HG03095 (cell line): ENCODE data around the gene GON4L.
"Not testable (repeated sequence)": the region's sequence is repeated elsewhere in the genome, so short reads cannot be mapped to it uniquely, and the experiment has no call there.

Experiments
- ATAC-seq: cut with Tn5 transposase; IDR thresholded peaks from one replicate; pipeline ENCODE4 v1.9.1; 2021; ENCODE audit warnings: moderate library complexity; ENCODE audit not compliant: unreplicated experiment

Gene GON4L

GRCh38 chr1:155759966-155760630, 96.9 kb downstream of the GON4L start:
- ATAC-seq, result no peak

GRCh38 chr1:155759017-155759416, 98.0 kb downstream of the GON4L start:
- not testable (repeated sequence) for ATAC-seq

GRCh38 chr1:155748141-155748540, 108.9 kb downstream of the GON4L start:
- ATAC-seq, result not testable (repeated sequence)

GRCh38 chr1:155747586-155747985, 109.4 kb downstream of the GON4L start:
- ATAC-seq, result not testable (repeated sequence)

GRCh38 chr1:155745284-155746228, 111.5 kb downstream of the GON4L start:
- peak; percentile 86 for ATAC-seq

GRCh38 chr1:155744711-155745283, 112.2 kb downstream of the GON4L start:
- no peak for ATAC-seq

- no peak for ATAC-seq
These were observed 115.1 kb downstream of the GON4L start for GRCh38 chr1:155741908-155742307.

GRCh38 chr1:155740995-155741394, 116.0 kb downstream of the GON4L start:
- no peak for ATAC-seq

GRCh38 chr1:155729031-155729898, 127.7 kb downstream of the GON4L start:
- no peak for ATAC-seq

- ATAC-seq, result no peak
These were observed 131.9 kb downstream of the GON4L start for GRCh38 chr1:155725142-155725541.

- ATAC-seq, result no peak
These were observed 137.3 kb downstream of the GON4L start for GRCh38 chr1:155719703-155720102.

- not testable (repeated sequence) for ATAC-seq
These were observed 138.4 kb downstream of the GON4L start for GRCh38 chr1:155718524-155719115.

- ATAC-seq, result peak; percentile 75
These were observed 140.0 kb downstream of the GON4L start for GRCh38 chr1:155717041-155717440.

GRCh38 chr1:155715777-155716176, 141.2 kb downstream of the GON4L start:
- no peak for ATAC-seq

GRCh38 chr1:155715056-155715455, 142.0 kb downstream of the GON4L start:
- not testable (repeated sequence) for ATAC-seq

- ATAC-seq, result no peak
These were observed 143.9 kb downstream of the GON4L start for GRCh38 chr1:155713075-155713474.

- not testable (repeated sequence) for ATAC-seq
These were observed 144.4 kb downstream of the GON4L start for GRCh38 chr1:155712636-155713035.

GRCh38 chr1:155711457-155711856, 145.6 kb downstream of the GON4L start:
- not testable (repeated sequence) for ATAC-seq

- no peak for ATAC-seq
These were observed 147.6 kb downstream of the GON4L start for GRCh38 chr1:155709391-155709790.

GRCh38 chr1:155706139-155706538, 150.9 kb downstream of the GON4L start:
- ATAC-seq, result no peak
